Caki2 (cell line): ENCODE results near the gene RCSD1. TPM values are rescaled to one million over a fixed set of nuclear protein-coding genes. Genes with fewer than 3 reads are reported as not detected.

Experiments used
- DNase-seq: peaks from one replicate; pipeline ENCODE4 v3.0.0-alpha.2; 2015; ENCODE audit warnings: low read depth
- in situ Hi-C: cut with HindIII; loops from 2 replicates; pipeline ENCODE4 v1.10.0; 2016; ENCODE audit warnings: low sequenced_read_pairs, low pct_unique_long_range_greater_than_20kb, mixed read lengths
- total RNA-seq: library from RNA; depleted of rRNA; stranded (reverse); fragments of >200 nt; shearing (Covaris generic); gene quantifications from 2 replicates; pipeline ENCODE4 v1.2.3, GENCODE V29; 2014; ENCODE audit warnings: low replicate concordance; rRNA removed

Gene RCSD1
- total RNA-seq, 1 experiment from 2014 or later, result not detected

DNA sequence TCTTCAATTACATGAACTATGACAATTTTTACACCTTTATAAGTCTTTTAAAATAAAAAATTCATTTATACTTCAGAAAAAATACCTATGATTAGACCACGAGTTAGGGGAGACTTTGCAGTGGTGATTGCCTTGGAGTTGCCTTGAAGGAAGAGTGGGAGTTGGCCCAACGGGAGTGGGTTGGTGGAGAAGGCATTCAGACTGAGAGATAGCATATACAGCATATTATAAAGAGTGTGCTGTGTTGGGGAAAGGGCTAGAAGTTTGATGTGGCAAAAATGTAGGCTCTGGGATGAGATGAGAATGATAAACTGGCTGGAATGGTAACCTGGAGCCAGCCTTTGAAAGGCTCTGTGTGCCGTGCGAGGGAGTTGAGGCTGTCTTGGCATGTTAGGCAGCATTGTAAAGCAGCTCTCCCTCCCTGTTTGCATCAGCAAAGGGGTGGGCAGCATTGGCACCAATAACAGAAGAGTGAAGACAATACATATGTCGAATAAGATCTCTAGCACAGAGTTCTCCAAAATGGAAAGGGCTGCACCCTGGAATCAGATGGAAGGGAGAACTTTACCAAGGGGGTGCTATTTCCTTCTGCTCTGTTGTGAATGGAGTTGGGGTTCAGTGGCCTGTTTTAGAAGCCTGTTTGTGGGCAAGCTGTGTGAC is 116.1 kb downstream of the RCSD1 start:
- in situ Hi-C loops, result no loop called here
- DNase-seq, result no peak

DNA sequence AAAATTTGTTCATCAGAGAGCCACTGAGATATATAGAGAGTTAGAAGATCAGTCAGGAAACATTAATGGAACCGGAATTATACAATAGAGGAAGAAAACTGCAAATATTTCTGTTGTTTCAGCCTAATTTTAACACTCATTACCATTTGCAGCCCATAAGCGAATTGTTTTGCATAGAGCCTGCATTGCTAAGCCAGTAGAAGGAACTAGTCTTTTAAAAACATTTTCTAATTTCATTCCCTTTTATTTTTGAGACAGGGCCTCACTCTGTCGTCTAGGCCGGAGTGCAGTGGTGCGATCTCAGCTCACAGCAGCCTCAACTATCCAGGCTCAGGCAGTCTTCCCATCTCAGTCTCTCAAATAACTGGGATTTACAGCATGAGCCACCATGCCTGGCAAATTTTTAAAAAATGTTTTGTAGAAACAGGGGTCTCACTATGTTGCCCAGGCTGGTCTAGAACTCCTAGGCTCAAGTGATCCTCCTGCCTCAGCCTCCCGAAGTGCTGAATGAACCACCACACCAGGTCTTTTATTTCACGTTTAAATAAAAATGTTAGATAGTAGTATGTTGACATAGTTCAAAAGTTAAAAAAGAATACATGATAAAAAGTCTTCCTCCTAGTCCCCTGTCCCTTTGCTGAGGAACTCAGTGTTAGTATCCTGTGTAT is 117.1 kb downstream of the RCSD1 start:
- no peak for DNase-seq
- in situ Hi-C loops, result no loop called here

- DNase-seq, result no peak
- in situ Hi-C loops, result no loop called here
Observed at GRCh38 chr1:167747988-167748387, 118.0 kb downstream of the RCSD1 start.

- in situ Hi-C loops, result no loop called here
Observed at GRCh38 chr1:167748906-167749305, 118.9 kb downstream of the RCSD1 start.

GRCh38 chr1:167749741-167750140 is 119.7 kb downstream of the RCSD1 start:
- no peak for DNase-seq
- in situ Hi-C loops, result no loop called here

More at GRCh38 chr1:167748906-167749305, 118.9 kb downstream of the RCSD1 start:
- DNase-seq, result no peak

DNA sequence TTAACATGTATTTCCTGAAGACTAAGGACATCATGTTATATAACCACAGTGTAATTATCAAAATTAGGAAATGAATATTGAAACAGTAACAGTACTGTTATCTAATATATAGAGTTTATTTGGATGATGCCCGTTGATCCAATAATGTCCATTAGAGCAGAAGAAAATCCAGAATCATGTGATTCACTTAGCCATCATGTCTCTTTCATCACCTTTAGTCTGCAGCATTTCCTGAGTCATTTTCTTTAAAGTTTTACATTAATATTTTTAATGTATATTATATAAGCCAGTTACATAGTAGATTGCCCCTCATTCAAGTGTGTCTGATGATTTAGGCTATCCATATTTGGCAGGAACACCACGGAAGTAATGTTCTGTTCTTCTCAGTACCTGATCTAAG is 120.6 kb downstream of the RCSD1 start:
- no peak for DNase-seq
- in situ Hi-C loops, result no loop called here

- no peak for DNase-seq
- in situ Hi-C loops, result no loop called here
Observed at GRCh38 chr1:167751676-167752075, 121.6 kb downstream of the RCSD1 start.

- in situ Hi-C loops, result no loop called here
Observed at GRCh38 chr1:167752219-167752985, 122.4 kb downstream of the RCSD1 start.

DNA sequence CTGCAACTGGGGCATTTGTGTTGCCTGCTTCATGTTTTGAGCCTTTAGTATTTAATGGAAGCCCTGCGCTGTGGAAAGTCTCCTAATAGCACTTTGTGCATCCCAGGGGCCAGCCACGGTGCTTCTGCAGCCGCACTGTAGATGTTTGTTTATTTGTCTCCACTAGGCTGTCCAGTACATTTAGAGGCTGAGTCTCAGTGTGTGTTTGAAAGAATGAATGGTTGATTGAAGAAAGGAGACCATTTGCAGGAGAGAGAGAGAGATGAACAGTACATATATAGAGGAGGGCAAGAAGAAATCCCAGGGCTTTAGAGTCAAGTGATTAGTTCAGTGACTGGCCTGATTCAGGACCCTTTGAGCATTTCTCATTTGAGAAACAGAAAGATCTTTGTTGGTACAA is 125.6 kb downstream of the RCSD1 start:
- in situ Hi-C loops, result no loop called here
- DNase-seq, result no peak

More at GRCh38 chr1:167752219-167752985, 122.4 kb downstream of the RCSD1 start:
- DNase-seq, result no peak

Other genes with a start within 250 kb of the RCSD1 start
- not detected in 2 replicates for gene CD247, start 111.7 kb upstream of the RCSD1 start, total RNA-seq
- gene CREG1, start 76.5 kb upstream of the RCSD1 start, total RNA-seq, result 219 and 221 TPM in 2 replicates
- gene MPZL1, start 91.8 kb downstream of the RCSD1 start, total RNA-seq, result 148 and 159 TPM in 2 replicates